Type B pancreatic cell (in vitro differentiated cells): ENCODE measurements around the gene GNG13. TPM values are rescaled to one million over a fixed set of nuclear protein-coding genes. Genes with fewer than 3 reads are reported as not detected.

Source experiments
- DNase-seq: peaks from one replicate; pipeline ENCODE4 v3.0.0; 2021; ENCODE audit warnings: mixed read lengths; ENCODE audit not compliant: unreplicated experiment; ENCODE audit errors: extremely low spot score
- H3K27ac Mint-ChIP-seq: 2 replicates; pipeline ENCODE4 v1.8.0; 2021; ENCODE audit warnings: mild to moderate bottlenecking, mixed read lengths
- H3K27me3 Mint-ChIP-seq: 2 replicates; pipeline ENCODE4 v1.8.0; 2021; ENCODE audit warnings: mixed read lengths
- H3K36me3 Mint-ChIP-seq: 2 replicates; pipeline ENCODE4 v1.8.0; 2021; ENCODE audit warnings: mixed read lengths
- H3K4me1 Mint-ChIP-seq: one replicate; pipeline ENCODE4 v1.8.0; 2021; ENCODE audit warnings: mixed read lengths; ENCODE audit not compliant: unreplicated experiment
- H3K4me3 Mint-ChIP-seq: 2 replicates; pipeline ENCODE4 v1.8.0; 2021; ENCODE audit warnings: mild to moderate bottlenecking, mixed read lengths
- H3K9me3 Mint-ChIP-seq: 2 replicates; pipeline ENCODE4 v1.8.0; 2021; ENCODE audit warnings: mixed read lengths
- total RNA-seq: library from RNA; stranded (reverse); gene quantifications from 2 replicates; pipeline ENCODE4 v1.2.1, GENCODE V29; 2021; ENCODE audit warnings: low replicate concordance
- TF ChIP-seq, protein P1 (sequence below): fragments of 200-600 bp; sonication (generic); conservative IDR thresholded peaks from 2 replicates; pipeline ENCODE4 v1.5.0; 2021; ENCODE audit warnings: antibody characterized with exemption, mild to moderate bottlenecking

Gene GNG13
- total RNA-seq, 1 donor from 2014 or later = not detected

GRCh38 chr16:782766-783403 is 17.6 kb downstream of the GNG13 start:
- no peak overlapping the region for H3K27ac Mint-ChIP-seq
- TF ChIP-seq, protein P1, sequence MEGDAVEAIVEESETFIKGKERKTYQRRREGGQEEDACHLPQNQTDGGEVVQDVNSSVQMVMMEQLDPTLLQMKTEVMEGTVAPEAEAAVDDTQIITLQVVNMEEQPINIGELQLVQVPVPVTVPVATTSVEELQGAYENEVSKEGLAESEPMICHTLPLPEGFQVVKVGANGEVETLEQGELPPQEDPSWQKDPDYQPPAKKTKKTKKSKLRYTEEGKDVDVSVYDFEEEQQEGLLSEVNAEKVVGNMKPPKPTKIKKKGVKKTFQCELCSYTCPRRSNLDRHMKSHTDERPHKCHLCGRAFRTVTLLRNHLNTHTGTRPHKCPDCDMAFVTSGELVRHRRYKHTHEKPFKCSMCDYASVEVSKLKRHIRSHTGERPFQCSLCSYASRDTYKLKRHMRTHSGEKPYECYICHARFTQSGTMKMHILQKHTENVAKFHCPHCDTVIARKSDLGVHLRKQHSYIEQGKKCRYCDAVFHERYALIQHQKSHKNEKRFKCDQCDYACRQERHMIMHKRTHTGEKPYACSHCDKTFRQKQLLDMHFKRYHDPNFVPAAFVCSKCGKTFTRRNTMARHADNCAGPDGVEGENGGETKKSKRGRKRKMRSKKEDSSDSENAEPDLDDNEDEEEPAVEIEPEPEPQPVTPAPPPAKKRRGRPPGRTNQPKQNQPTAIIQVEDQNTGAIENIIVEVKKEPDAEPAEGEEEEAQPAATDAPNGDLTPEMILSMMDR = no peak
- no peaks in the 10 kb centered on the region for H3K9me3 Mint-ChIP-seq
- H3K36me3 Mint-ChIP-seq = no peaks in the 10 kb centered on the region
- peaks cover under 1% of the 10 kb centered on the region for H3K4me1 Mint-ChIP-seq
- H3K27me3 Mint-ChIP-seq = peaks cover 6% of the 10 kb centered on the region
- no peak for DNase-seq
- H3K4me3 Mint-ChIP-seq = no peak overlapping the region

DNA sequence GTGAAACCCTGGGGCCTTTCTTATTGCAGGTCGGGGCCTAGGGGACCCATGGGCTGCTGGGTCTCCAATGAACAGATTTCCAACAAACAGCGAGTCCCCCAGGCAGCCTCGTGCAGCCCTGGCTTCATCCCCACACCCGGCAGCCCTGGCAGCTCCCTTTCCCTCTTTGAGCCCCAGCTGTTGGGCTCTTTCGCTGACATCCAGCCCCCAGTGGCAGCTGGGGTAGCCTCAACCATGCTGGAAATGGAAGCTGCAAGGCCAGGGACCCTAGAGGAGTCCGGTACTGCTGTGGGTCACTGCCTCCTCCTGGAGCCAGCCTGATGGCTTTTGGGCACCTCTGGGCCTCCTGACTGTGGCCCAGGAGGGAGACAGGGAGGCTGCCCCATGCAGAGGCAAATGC is 18.3 kb downstream of the GNG13 start:
- Mint-ChIP-seq H3K4me1 (peaks cover 4% of the 10 kb centered on the region), H3K27ac (no peak overlapping the region), H3K4me3 (no peak overlapping the region), H3K27me3 (peaks cover 10% of the 10 kb centered on the region), H3K36me3 (no peaks in the 10 kb centered on the region), H3K9me3 (no peaks in the 10 kb centered on the region)
- no peak for DNase-seq
- TF ChIP-seq, protein P1 = no peak

DNA sequence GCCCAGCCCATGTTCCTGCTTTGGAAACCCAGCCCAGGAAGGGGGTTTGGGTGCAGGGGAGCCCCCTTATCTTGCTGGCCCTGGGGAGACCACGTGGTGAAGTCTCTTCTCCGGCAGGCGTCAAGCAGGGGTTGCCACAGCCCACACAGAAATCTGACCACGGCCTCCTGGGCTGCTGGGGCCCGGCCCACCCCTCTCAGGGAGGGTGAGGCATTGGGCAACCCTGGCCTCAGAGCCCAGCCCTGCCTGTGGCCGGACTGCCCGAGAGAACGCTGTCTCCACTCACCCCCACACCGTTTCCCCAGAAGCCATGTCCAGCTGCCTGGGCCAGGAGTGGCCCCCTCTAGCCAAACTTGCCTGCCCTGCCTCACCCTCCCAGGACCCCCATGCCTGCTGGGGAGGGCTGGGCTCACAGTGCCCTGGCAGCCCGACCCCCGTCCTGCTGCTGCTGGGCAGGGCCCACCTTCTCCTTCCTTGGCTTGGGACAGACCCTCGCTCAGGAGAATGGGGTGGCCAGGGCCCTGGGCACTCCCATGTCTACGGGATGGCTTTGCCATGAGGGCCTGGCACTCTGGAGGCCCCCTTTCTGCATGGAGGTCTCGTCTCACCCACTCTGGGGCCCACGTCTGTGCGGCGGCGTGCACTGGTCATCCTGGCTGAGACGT is 19.1 kb downstream of the GNG13 start:
- Mint-ChIP-seq H3K4me1 (peaks cover 4% of the 10 kb centered on the region), H3K9me3 (no peaks in the 10 kb centered on the region), H3K27me3 (peaks cover 10% of the 10 kb centered on the region), H3K4me3 (no peak overlapping the region), H3K27ac (no peak overlapping the region), H3K36me3 (no peaks in the 10 kb centered on the region)
- TF ChIP-seq, protein P1 = no peak
- DNase-seq = no peak

DNA sequence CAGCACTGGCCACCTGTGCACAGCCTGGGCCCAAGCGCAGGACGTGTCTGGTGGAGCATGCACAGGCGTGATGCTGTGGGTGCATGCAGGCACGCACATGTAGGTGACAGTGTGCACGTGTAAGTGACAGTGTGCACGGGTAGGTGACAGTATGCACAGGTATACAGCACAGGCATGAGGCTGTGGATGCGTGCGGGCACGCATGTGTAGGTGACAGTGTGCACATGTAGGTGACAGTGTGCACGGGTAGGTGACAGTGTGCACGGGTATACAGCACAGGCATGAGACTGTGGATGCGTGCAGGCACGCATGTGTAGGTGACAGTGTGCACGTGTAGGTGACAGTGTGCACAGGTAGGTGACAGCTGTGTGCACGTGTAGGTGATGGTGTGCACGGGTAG is 20.2 kb downstream of the GNG13 start:
- Mint-ChIP-seq H3K27me3 (peaks cover 10% of the 10 kb centered on the region), H3K4me3 (no peak overlapping the region), H3K27ac (no peak overlapping the region), H3K4me1 (peaks cover 4% of the 10 kb centered on the region), H3K9me3 (no peaks in the 10 kb centered on the region), H3K36me3 (no peaks in the 10 kb centered on the region)
- DNase-seq = no peak
- TF ChIP-seq, protein P1 = no peak

GRCh38 chr16:779561-779960 is 21.0 kb downstream of the GNG13 start:
- Mint-ChIP-seq H3K36me3 (no peaks in the 10 kb centered on the region), H3K27me3 (peaks cover 10% of the 10 kb centered on the region), H3K27ac (no peak overlapping the region), H3K9me3 (no peaks in the 10 kb centered on the region), H3K4me1 (peaks cover 4% of the 10 kb centered on the region), H3K4me3 (no peak overlapping the region)
- DNase-seq = no peak
- TF ChIP-seq, protein P1 = no peak
